MG63 (cell line): ENCODE results near the gene KCNN2. TPM values are rescaled to one million over a fixed set of nuclear protein-coding genes. Genes with fewer than 3 reads are reported as not detected.

Experiments used
- DNase-seq: peaks from one replicate; pipeline ENCODE4 v3.0.0-alpha.2; 2020
- H3K27me3 ChIP-seq: fragments of 250-450 bp; sonication (Bioruptor Pico); 2 replicates; pipeline ENCODE4 v1.5.1; 2020; ENCODE audit warnings: mild to moderate bottlenecking, moderate library complexity
- H3K36me3 ChIP-seq: fragments of 250-450 bp; sonication (Bioruptor Pico); 2 replicates; pipeline ENCODE4 v1.5.1; 2020; ENCODE audit warnings: mild to moderate bottlenecking, moderate library complexity
- H3K4me3 ChIP-seq: fragments of 250-450 bp; sonication (Bioruptor Pico); 2 replicates; pipeline ENCODE4 v1.5.1; 2020; ENCODE audit warnings: mild to moderate bottlenecking, moderate library complexity
- H3K9me3 ChIP-seq: fragments of 250-450 bp; sonication (Bioruptor Pico); 2 replicates; pipeline ENCODE4 v1.5.1; 2020; ENCODE audit warnings: mild to moderate bottlenecking, moderate library complexity
- total RNA-seq: library from RNA; depleted of rRNA; stranded (reverse); fragments of >200 nt; shearing (Covaris generic); gene quantifications from 2 replicates; pipeline ENCODE4 v1.2.3, GENCODE V29; 2014; ENCODE audit warnings: low replicate concordance; rRNA removed

Gene KCNN2
- total RNA-seq: not detected in 2 replicates

DNA sequence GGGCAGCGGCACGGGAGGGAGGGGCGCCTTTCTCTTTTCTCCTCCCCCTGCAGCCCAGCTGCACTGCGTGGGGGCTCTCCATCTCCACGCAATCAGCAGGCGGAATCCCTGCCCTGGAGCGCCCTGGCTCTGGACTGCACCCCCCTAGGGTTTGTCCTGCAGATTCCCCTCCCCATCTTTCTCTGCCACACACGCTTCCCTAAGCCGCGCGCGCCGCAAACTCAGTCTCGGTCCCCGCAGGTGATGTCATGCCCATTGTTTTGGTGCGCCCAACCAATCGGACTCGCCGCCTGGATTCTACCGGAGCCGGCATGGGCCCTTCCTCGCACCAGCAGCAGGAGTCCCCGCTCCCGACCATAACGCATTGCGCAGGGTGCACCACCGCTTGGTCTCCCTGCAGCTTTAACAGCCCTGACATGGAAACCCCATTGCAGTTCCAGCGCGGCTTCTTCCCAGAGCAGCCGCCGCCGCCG lies at the start of gene KCNN2:
Gene KCNN2 (plus strand): TSS at position 347 of the 473 bp plus-strand sequence. CDS start 70 bp downstream, at position 417.
- Histone ChIP-seq H3K27me3 (peaks cover 79% of the 10 kb centered on the region), H3K4me3 (peak within 1 kb of the TSS; percentile 40), H3K9me3 (no peaks in the 10 kb centered on the region), H3K36me3 (no peaks in the 10 kb centered on the region)
- peak; percentile 64 for DNase-seq

DNA sequence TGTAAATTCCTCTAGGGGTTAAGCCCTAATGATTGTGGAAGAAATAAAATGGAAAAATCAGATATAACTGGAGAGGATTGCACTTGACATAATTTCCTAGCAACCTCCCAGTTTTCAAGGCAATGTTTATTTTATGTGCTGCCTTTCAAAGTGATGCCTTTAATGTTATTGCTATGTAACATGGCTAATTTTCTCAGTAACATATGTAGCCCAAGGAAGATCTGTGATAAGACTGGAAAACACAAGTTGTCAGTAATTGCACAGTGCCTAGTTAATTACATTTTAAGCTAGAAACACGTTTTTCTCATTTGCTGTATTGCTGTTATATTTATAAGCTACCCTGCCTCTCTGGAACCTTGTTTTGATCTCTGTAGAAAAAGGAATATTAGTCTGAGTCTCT lies 49.2 kb upstream of the KCNN2 start:
- no peak overlapping the region for H3K4me3 ChIP-seq
- H3K27me3 ChIP-seq: peaks cover 15% of the 10 kb centered on the region
- DNase-seq: no peak
- H3K36me3 ChIP-seq: no peaks in the 10 kb centered on the region
- no peaks in the 10 kb centered on the region for H3K9me3 ChIP-seq

DNA sequence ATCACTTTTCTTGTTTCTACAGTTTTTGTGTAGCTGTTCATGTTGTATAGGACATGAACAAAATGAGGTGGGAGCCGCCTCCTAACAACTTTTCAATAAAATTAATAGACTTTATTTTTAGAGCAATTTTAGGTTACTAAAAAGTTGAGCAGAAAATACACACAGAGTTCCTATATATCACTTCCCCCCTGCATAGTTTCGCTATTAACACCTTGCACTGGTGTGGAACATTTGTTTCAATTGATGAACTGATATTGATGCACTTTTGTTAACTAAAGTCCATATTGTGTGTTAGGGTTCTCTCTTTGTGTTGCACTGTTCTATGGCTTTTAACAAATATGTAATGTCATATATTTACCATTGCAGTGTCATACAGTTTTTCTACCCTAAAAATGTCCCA lies 47.8 kb upstream of the KCNN2 start:
- Histone ChIP-seq H3K27me3 (peaks cover 15% of the 10 kb centered on the region), H3K4me3 (no peak overlapping the region), H3K9me3 (no peaks in the 10 kb centered on the region), H3K36me3 (no peaks in the 10 kb centered on the region)
- DNase-seq: no peak

DNA sequence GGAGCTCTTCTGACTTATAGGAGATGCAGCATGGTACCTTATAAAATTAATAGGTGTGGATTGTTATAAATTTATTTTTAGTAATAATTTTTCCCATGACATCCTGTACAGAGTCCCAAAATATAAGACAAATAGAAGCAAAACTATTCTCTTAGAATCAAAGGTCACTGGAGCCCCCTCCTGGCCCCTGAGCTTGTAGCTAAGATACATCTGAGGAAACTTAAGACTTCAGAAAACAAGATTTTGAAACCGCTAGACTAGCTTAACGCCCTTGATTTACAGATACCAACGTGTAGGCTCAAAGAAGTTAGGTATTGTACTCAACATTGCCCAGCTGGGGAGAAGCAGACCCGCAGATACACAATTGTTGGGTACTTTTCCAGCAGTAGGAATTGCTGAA lies 45.7 kb upstream of the KCNN2 start:
- Histone ChIP-seq H3K27me3 (peaks cover 15% of the 10 kb centered on the region), H3K36me3 (no peaks in the 10 kb centered on the region), H3K9me3 (no peaks in the 10 kb centered on the region), H3K4me3 (no peak overlapping the region)
- no peak for DNase-seq

DNA sequence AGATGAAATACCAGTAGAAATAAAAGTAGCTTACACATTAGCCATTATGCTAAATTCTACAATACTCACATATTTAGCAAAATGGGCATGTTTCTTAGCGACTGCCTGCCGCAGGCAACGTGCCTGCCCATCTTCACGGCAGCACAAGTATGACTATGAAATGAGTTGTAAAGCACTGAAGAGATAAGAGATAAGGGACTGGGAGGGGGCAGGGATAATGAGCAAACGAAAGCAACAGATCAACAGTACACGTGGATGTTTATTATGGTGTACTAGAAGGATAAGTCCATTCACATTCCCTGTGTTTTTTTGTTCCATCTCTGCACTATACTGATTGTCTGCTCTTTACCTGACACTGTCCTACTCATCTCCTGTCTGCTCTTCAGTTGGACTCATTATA lies 44.1 kb upstream of the KCNN2 start:
- Histone ChIP-seq H3K27me3 (peaks cover 12% of the 10 kb centered on the region), H3K4me3 (no peak overlapping the region), H3K9me3 (no peaks in the 10 kb centered on the region), H3K36me3 (no peaks in the 10 kb centered on the region)
- DNase-seq: no peak

DNA sequence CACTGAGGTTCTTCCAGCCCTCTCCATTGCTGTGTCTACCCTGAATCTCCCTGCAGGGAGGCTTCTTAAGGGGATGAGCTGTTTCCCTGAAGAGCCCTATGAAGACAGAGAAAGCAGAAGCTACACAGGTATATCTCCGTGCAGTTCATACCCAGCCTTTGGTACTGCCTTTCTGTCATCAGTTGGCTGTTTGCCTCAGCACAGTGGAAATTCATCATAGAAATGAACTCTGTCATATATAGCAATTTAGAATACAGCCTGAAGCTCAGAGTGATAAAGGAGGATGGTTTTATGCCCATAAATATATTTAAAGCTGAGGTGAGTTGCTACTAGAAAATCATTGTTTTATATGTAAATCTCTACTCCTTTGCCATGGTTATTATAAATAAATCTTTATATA lies 42.6 kb upstream of the KCNN2 start:
- no peak overlapping the region for H3K4me3 ChIP-seq
- DNase-seq: no peak
- no peaks in the 10 kb centered on the region for H3K36me3 ChIP-seq
- peaks cover 9% of the 10 kb centered on the region for H3K27me3 ChIP-seq
- no peaks in the 10 kb centered on the region for H3K9me3 ChIP-seq

DNA sequence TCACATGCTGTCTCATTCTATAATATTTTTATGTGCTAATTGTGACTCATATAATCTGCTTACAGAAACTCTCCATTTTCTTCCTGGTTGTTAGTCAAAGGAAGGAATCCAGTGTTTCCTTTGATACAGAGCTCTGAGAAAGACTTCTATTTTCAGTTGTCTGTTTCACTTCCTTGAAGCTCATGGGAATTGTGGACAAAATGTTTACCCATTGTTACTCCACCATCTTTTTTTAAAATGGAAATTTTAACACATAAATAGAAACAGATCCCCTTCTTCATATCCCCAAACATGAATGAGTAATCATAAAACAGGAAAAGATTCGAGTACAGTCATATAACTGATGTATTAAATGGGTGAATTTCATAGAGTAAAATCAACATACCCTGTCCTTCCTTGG lies 42.0 kb upstream of the KCNN2 start:
- no peak for DNase-seq
- Histone ChIP-seq H3K36me3 (no peaks in the 10 kb centered on the region), H3K4me3 (no peak overlapping the region), H3K9me3 (no peaks in the 10 kb centered on the region), H3K27me3 (peaks cover 8% of the 10 kb centered on the region)

DNA sequence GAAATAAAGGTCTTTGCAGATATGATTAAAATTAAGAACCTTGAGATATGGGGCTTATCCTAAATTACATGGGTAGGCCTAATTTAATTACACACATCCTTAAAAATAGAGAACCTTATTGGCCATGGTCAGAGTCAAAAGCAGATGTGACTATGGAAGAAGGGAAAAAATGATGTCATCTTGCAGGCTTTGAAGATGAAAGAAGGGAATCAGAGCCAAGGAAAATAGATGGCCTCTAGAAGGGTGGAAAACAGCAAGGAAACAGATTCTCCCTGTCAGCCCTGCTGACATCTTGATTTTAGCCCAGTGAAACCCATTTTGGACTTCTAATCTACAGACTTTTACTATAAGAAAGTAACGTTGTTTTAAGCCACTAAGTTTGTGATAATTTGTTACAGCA lies 37.6 kb upstream of the KCNN2 start:
- no peak for DNase-seq
- peaks cover 4% of the 10 kb centered on the region; the same call in 1 of the 2 replicates for H3K27me3 ChIP-seq
- no peak overlapping the region for H3K4me3 ChIP-seq
- no peaks in the 10 kb centered on the region for H3K36me3 ChIP-seq
- H3K9me3 ChIP-seq: no peaks in the 10 kb centered on the region

DNA sequence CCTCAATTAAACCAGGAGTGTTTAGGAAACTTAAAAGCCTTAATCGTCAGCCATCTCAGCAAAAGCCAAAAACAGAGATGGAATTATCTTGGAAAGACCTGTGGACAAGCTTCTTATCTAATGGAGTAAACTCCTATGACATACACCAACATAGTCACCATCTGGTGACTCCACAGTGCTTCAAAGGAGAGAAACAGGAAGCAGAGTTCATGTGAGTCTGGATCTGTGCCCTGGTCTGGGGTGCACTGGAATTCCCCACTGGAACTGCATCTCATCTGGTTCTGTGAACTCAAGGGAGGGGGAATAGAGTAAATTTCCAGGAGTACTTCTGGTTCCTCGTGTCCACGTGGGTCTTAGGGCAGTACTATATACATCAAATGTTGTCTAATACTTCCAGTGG lies 36.3 kb upstream of the KCNN2 start:
- no peak overlapping the region for H3K4me3 ChIP-seq
- DNase-seq: peak; percentile 11
- no peaks in the 10 kb centered on the region for H3K36me3 ChIP-seq
- H3K27me3 ChIP-seq: peaks cover 4% of the 10 kb centered on the region; the same call in 1 of the 2 replicates
- no peaks in the 10 kb centered on the region for H3K9me3 ChIP-seq

DNA sequence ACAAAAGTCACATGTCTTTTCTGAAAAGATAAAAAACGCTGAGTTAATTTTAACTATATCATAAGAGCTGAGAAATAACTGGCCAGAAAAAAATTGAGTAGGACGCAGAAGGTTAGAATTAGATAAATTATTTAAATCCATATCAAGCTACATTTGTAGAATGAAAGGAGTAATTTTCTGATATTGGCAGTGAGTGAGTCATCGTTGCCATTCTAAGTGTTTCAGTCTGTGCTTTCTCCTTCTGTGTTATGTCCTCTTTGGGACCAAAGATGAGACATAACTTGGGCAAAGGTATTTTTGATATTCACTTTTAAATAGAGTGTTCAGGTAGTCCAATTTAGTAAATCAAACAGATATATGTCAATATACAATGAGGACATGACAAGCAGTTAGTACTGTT lies 34.4 kb upstream of the KCNN2 start:
- H3K4me3 ChIP-seq: no peak overlapping the region
- H3K27me3 ChIP-seq: peaks cover 4% of the 10 kb centered on the region; the same call in 1 of the 2 replicates
- no peaks in the 10 kb centered on the region for H3K9me3 ChIP-seq
- no peaks in the 10 kb centered on the region for H3K36me3 ChIP-seq
- DNase-seq: no peak

DNA sequence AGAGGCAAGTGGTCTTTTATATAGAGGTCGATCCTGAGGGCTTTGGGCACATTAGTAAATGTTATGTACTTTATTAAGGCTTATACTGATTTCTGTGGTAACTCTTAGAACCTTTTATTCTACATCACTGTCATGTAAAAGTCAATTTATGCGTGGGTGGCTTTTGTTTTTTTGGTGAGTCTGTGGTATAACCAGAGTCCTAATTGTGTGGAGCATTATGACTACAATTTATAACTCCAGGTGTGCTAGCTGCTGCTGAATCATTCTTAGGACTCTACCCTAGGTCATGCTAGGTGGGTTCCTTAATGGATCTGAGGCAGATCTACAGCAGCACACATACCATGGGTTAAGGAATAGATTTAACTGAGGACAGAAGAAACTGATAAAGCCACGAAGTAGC lies 33.9 kb upstream of the KCNN2 start:
- Histone ChIP-seq H3K36me3 (no peaks in the 10 kb centered on the region), H3K27me3 (peaks cover 3% of the 10 kb centered on the region; the same call in 1 of the 2 replicates)
- no peak for DNase-seq

DNA sequence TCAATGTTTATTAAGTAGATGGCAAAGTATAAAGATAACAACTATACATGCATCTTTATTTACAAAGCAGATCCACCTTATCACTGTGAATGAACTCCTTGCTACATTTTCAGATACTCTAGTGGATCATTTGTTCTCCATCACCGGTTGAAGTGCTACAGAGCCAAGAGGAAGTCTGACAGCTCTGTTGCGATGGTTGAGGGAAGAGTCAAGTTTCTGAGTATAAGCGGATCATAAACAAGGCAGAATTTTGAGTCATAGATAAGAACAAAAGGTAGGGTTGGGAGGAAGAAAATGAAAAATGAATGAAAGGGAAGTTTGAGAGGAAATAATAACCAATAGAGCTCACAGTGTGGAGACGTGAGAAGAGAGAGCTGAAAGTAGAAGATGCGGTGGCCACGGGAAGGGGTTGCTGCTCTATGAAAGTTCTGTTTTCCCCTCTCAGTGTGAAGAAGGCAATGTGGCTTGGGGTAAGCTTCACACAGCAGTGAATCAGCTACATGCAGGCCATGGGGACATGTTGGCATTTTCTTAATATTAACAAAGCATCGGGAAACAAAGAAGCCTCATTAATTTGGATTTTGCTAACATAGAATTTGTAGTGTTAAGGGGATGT lies 30.8 kb upstream of the KCNN2 start:
- no peak for DNase-seq
- Histone ChIP-seq H3K27me3 (no peaks in the 10 kb centered on the region), H3K9me3 (no peaks in the 10 kb centered on the region), H3K4me3 (no peak overlapping the region), H3K36me3 (no peaks in the 10 kb centered on the region)

More for the DNA sequence above, 33.9 kb upstream of the KCNN2 start:
- Histone ChIP-seq H3K9me3 (no peaks in the 10 kb centered on the region), H3K4me3 (no peak overlapping the region)

DNA sequence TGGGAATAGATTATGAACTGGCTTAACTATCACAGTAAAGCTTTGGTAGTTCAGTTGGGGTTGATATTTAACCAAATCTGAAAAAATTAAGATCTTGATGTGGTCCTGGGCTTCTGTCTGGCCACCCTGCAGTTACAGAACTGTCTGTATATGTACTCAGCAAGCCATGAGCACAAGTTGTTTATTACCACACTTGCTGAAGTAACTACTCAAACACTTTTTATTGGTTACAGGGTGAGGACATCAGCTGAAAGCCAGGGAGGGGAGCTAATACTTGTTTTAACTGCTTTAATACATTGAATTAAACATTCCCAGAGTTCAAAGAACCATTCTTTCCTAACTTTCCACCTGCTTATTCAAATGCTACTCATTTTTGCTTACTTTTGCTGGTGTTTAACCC lies 29.4 kb upstream of the KCNN2 start:
- Histone ChIP-seq H3K27me3 (no peaks in the 10 kb centered on the region), H3K4me3 (no peak overlapping the region), H3K36me3 (no peaks in the 10 kb centered on the region), H3K9me3 (no peaks in the 10 kb centered on the region)
- DNase-seq: no peak

DNA sequence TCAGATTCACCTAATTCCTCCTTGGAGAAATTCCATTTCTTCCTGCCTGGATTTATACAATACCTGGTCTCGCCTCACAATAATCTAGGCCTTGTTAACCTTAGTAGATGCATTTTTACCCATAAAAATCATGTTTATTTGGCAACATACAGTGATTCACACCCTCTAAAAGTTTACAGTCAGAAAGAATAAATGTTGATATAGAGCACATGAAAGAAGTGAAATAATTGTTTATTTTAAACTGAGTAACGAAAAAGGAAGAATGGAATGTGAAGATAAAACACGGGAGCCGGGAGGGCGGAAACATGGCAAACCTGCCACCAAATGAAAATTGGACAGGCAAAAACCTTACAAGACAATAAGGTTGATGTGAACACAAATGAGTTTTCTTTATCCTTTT lies 28.9 kb upstream of the KCNN2 start:
- no peaks in the 10 kb centered on the region for H3K27me3 ChIP-seq
- H3K4me3 ChIP-seq: no peak overlapping the region
- no peaks in the 10 kb centered on the region for H3K9me3 ChIP-seq
- no peak for DNase-seq
- H3K36me3 ChIP-seq: no peaks in the 10 kb centered on the region

DNA sequence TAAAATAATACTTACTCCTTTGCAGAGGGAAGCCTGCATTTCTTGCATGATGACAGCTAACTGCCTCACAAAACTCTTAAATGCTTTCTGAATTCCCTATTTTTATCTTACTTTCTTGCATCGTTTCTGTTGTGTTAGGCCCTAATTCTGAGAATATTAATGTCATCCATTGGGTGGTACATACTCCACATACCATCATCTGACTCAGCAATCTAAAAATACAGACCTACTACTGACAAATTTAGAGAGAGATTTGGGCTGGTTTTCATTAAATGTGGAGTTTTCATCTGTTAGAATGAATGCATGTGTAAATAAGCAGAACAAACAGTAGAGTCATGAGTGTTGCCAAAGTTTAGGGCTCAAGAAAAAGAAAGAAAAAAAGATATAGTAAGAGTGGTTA lies 26.5 kb upstream of the KCNN2 start:
- no peak for DNase-seq
- Histone ChIP-seq H3K9me3 (no peaks in the 10 kb centered on the region), H3K36me3 (no peaks in the 10 kb centered on the region)

DNA sequence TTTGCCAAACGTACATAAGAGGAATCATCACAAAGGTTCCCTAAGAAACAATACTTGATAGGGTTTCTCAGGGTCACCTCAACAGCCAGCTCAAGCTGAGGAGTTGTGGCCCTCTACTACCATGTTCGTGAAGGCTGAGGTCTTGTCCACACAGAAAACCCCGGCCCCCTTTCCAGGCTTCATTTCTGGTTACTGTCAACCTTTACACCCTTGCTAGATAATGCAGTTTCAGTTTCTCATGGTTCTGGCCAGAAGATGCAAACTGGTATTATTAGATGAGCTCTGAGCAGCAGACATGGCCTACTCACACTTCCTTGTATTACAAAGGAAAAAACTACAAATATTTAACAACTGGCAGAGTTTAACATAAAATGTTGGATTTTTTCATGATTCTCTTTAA lies 22.8 kb upstream of the KCNN2 start:
- no peak for DNase-seq
- Histone ChIP-seq H3K4me3 (no peak overlapping the region), H3K27me3 (no peaks in the 10 kb centered on the region), H3K9me3 (no peaks in the 10 kb centered on the region), H3K36me3 (no peaks in the 10 kb centered on the region)

More for the DNA sequence above, 26.5 kb upstream of the KCNN2 start:
- no peak overlapping the region for H3K4me3 ChIP-seq
- no peaks in the 10 kb centered on the region for H3K27me3 ChIP-seq

DNA sequence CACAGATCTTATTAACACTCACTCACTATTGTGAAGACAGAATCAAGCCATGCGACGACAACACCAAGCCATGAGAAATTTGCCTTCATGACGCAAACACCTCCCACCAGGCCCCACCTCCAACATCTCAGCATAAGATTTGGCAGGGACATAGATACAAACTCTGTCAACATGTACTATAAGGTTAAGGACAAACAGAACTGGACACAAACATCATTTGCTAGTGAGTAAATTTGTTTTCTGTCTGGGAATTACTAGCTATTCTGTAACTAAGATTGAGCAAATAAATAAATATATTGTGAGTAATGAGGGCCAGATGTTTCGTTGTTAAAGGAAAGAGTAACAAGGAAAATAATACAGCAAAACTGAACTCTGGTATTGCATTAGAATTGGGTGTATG lies 15.7 kb upstream of the KCNN2 start:
- Histone ChIP-seq H3K9me3 (no peaks in the 10 kb centered on the region), H3K36me3 (no peaks in the 10 kb centered on the region), H3K27me3 (peaks cover 6% of the 10 kb centered on the region), H3K4me3 (no peak overlapping the region)
- no peak for DNase-seq

DNA sequence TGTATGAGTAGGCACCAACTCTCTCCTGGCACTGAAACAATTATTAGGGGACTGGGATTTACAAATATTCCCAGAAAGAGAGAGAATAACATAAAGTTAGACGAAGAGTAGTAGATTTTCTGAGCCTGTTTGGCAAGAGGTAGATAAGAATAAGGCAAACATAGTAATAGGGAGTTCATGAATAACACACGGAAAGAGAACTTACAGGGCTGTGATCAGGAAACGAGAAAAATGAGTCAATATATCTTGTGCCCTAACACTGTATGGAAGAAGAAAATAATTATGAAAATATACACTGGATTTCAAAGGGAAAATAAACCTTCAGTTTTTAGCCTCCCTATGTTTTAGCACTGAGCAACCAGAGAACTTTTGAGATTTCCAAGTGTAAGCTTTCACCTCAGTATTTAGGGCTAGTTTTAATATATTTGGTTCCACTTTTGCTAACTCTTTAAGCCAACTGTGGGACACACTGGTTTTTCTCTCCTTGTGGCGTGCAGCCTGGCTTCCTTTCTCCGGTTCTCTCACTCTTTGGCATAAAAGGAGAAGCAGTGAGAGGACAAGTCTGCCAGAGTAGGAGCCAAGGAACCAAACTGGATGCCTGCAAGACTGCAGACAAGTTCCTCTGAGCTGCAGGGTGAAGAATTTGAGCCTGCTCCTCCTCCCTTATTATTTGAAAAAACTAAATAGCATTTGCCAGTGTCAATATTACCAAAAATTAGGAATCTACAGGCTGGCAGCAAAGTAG lies 6.6 kb upstream of the KCNN2 start:
- Histone ChIP-seq H3K36me3 (no peaks in the 10 kb centered on the region), H3K4me3 (no peak overlapping the region), H3K9me3 (no peaks in the 10 kb centered on the region), H3K27me3 (peaks cover 27% of the 10 kb centered on the region)
- DNase-seq: no peak
